ENCODE results near the gene CDKN1B. TPM values are rescaled to one million over a fixed set of nuclear protein-coding genes. Genes with fewer than 3 reads are reported as not detected.

The CDKN1B gene
- total and polyA plus RNA-seq, 2 of the 4 experiments (the other 2 are of a cell fraction): 13.9 to 17.4 TPM

- Histone ChIP-seq H3K36me3 (ENCODE audit: control insufficient read depth, insufficient read depth, low read length) (no peaks in the 10 kb centered on the region), H2BK120ac (ENCODE audit: low read depth, low read length) (peak overlapping the region; percentile 86; the same call in 1 of the 2 replicates), H4K5ac (ENCODE audit: low read depth, low read length) (0 out of 2 replicates have a peak overlapping the region, but pooled peaks have one; percentile 1), H3K23ac (ENCODE audit: low read depth, low read length) (peak overlapping the region; percentile 58; the same call in 1 of the 2 replicates), H2AFZ (replicated peaks; ENCODE audit: low read length, poor library complexity) (no peak overlapping the region), H4K91ac (ENCODE audit: insufficient read depth, low read depth, low read length) (no peak overlapping the region), H4K20me1 (ENCODE audit: insufficient read depth, low read length) (0 out of 2 replicates have a peak, but pooled peaks cover 3% of the 10 kb centered on the region), H2BK15ac (ENCODE audit: low read depth, low read length) (peak overlapping the region; percentile 41; the same call in 1 of the 3 replicates), H3K9me3 (ENCODE audit: control insufficient read depth, insufficient read depth, low read length) (no peaks in the 10 kb centered on the region), H2BK20ac (ENCODE audit: low read depth, low read length) (no peak overlapping the region), H3K4me3 (ENCODE audit: insufficient read depth, low read depth, low read length) (no peak overlapping the region), H3K4ac (ENCODE audit: low read depth, low read length) (peak overlapping the region; percentile 14; the same call in 1 of the 2 replicates), H2AK5ac (ENCODE audit: low read depth, low read length) (no peak overlapping the region; the same call in 1 of the 2 replicates), H3K9ac (ENCODE audit: low read depth, low read length) (no peak overlapping the region), H3K9me1 (ENCODE audit: insufficient read depth, low read length) (peaks cover 9% of the 10 kb centered on the region), H3K56ac (ENCODE audit: extremely low read depth, insufficient read depth, low read length) (no peak overlapping the region), H3K4me2 (ENCODE audit: low read depth, low read length) (peak overlapping the region; percentile 62; the same call in 1 of the 2 replicates), H2BK5ac (ENCODE audit: low read depth, low read length, poor library complexity, severe bottlenecking) (peak overlapping the region; percentile 70), H3K79me1 (ENCODE audit: low read depth in 1 of 2, low read length in 2 of 2) (peaks cover 40 to 58% of the 10 kb centered on the region in 2 experiments; a peak in 3 of 4 replicates), H3K27me3 (ENCODE audit: control insufficient read depth, insufficient read depth, low read length) (no peaks in the 10 kb centered on the region), H3K27ac (ENCODE audit: insufficient read depth, low read length) (no peak overlapping the region), H3K4me1 (ENCODE audit: control insufficient read depth, insufficient read depth, low read length) (peaks cover 15% of the 10 kb centered on the region), H3K18ac (ENCODE audit: low read depth, low read length) (no peak overlapping the region), H3K14ac (replicated peaks; ENCODE audit: low read depth, low read length) (0 out of 2 replicates have a peak overlapping the region, but pooled peaks have one; percentile 4), H4K8ac (ENCODE audit: low read depth in 2 of 2, low read length in 2 of 2) (peak overlapping the region in 1 of 2 experiments; percentile 67; a peak in 3 of 4 replicates), H2AK9ac (replicated peaks; ENCODE audit: low read depth, low read length, poor library complexity) (no peak overlapping the region)
- CTCF ChIA-PET: no interaction called here
- ATAC-seq (ENCODE audit: low read depth) (peak; percentile 16; the same call in 1 of the 2 replicates), DNase-seq (peak; percentile 66)
- intact Hi-C loops (cut with micrococcal nuclease) (no loop called here), in situ Hi-C loops (cut with MboI; ENCODE audit: low sequenced_read_pairs) (no loop called here), dilution Hi-C loops (cut with HindIII; ENCODE audit: low sequenced_read_pairs, unreplicated experiment) (no loop called here)
- TF ChIP-seq MAFK (IDR thresholded peaks at IDR 0.05; ENCODE audit: low read depth, low read length): no peak
- TF ChIP-seq USF2 (IDR thresholded peaks at IDR 0.05; ENCODE audit: low read depth, low read length): peak; percentile 19; the same call in 1 of the 2 replicates
- BruUV-seq (replicated peaks): no TSS peak
- no CpG with 5 or more reads among the region's 2 CpGs for WGBS, 2 experiments (ENCODE audit: extremely low coverage in 2 of 2, insufficient read length in 1 of 2)
- POLR2A ChIA-PET (ENCODE audit: unreplicated experiment): no interaction called here
These were observed 16.9 kb downstream of the CDKN1B start for GRCh38 chr12:12734054-12734453.
